Caco-2 (cell line): ENCODE measurements around the gene FERD3L. TPM values are rescaled to one million over a fixed set of nuclear protein-coding genes. Genes with fewer than 3 reads are reported as not detected.

Experiments used
- BruUV-seq: library from RNA; stranded (reverse); fragments of 400-500 nt; replicated peaks from 2 replicates; lab custom pipeline; 2021; lab: Mats Ljungman, UMichigan
- CTCF ChIA-PET: fragments of 300-600 bp; sonication (Branson Sonifier 250); formaldehyde crosslinking; loops from one replicate; lab custom pipeline; 2022; ENCODE audit warnings: antibody characterized with exemption; lab: Charles Lee
- POLR2A ChIA-PET: fragments of 300-600 bp; sonication (Branson Sonifier 250); formaldehyde crosslinking; loops from one replicate; lab custom pipeline; 2022; ENCODE audit warnings: antibody characterized with exemption; lab: Charles Lee
- DNase-seq, 2 experiments: peaks; one replicate each; pipeline versions ENCODE4 v3.0.0 to v3.0.0-alpha.2; 2020 to 2022
- H3K27me3 ChIP-seq: replicated peaks from 2 replicates; pipeline ENCODE4 v1.6.0; 2011; ENCODE audit warnings: low read length; ENCODE audit not compliant: control insufficient read depth, insufficient read depth
- H3K36me3 ChIP-seq: 2 replicates; pipeline ENCODE4 v1.5.1; 2011; ENCODE audit warnings: low read length; ENCODE audit not compliant: control insufficient read depth, insufficient read depth
- H3K4me1 ChIP-seq: fragments of 250-450 bp; sonication (Bioruptor Pico); 2 replicates; pipeline ENCODE4 v1.5.1; 2020; ENCODE audit warnings: mild to moderate bottlenecking
- H3K4me3 ChIP-seq: 2 replicates; pipeline ENCODE4 v1.5.1; 2011; ENCODE audit warnings: low read depth, mild to moderate bottlenecking, control low read depth, low read length
- H3K9me3 ChIP-seq: fragments of 250-450 bp; sonication (Bioruptor Pico); 2 replicates; pipeline ENCODE4 v1.5.1; 2020; ENCODE audit warnings: mild to moderate bottlenecking, moderate library complexity
- H3K27ac Mint-ChIP-seq: one replicate; pipeline ENCODE4 v1.8.0; 2022; ENCODE audit warnings: mixed read lengths; ENCODE audit not compliant: unreplicated experiment
- H3K27me3 Mint-ChIP-seq: one replicate; pipeline ENCODE4 v1.8.0; 2022; ENCODE audit warnings: mixed read lengths; ENCODE audit not compliant: insufficient read depth, unreplicated experiment
- H3K36me3 Mint-ChIP-seq: one replicate; pipeline ENCODE4 v1.8.0; 2022; ENCODE audit warnings: mild to moderate bottlenecking, mixed read lengths; ENCODE audit not compliant: insufficient read depth, unreplicated experiment
- H3K4me1 Mint-ChIP-seq: one replicate; pipeline ENCODE4 v1.8.0; 2022; ENCODE audit warnings: low read depth, mixed read lengths; ENCODE audit not compliant: unreplicated experiment
- H3K4me3 Mint-ChIP-seq: one replicate; pipeline ENCODE4 v1.8.0; 2022; ENCODE audit warnings: mild to moderate bottlenecking, moderate library complexity, mixed read lengths; ENCODE audit not compliant: unreplicated experiment
- H3K9me3 Mint-ChIP-seq: one replicate; pipeline ENCODE4 v1.8.0; 2022; ENCODE audit warnings: mixed read lengths; ENCODE audit not compliant: unreplicated experiment
- intact Hi-C: fragments of 100-400 bp; cut with micrococcal nuclease; formaldehyde crosslinking; loops from one replicate; pipeline ENCODE4 v1.10.0; 2022; ENCODE audit not compliant: unreplicated experiment
- total RNA-seq: library from RNA; stranded (reverse); gene quantifications from 2 replicates; pipeline ENCODE4 v1.2.3, GENCODE V29; 2022
- TF ChIP-seq, protein P1 (sequence below), 2 experiments: fragments of 200-600 bp in 1 of 2; IDR thresholded peaks; 1 replicate in 1 of 2; 2 replicates in 1 of 2; pipeline versions ENCODE4 v1.5.1 to v1.8.0; 2011 to 2022; ENCODE audit warnings: antibody characterized with exemption in 1 of 2, control low read depth in 1 of 2, inconsistent platforms in 1 of 2, low read depth in 1 of 2, low read length in 1 of 2, mild to moderate bottlenecking in 1 of 2, moderate library complexity in 1 of 2; ENCODE audit not compliant: insufficient read depth in 1 of 2, severe bottlenecking in 1 of 2, unreplicated experiment in 1 of 2

FERD3L gene
- total RNA-seq, 1 experiment from 2014 or later = not detected

DNA sequence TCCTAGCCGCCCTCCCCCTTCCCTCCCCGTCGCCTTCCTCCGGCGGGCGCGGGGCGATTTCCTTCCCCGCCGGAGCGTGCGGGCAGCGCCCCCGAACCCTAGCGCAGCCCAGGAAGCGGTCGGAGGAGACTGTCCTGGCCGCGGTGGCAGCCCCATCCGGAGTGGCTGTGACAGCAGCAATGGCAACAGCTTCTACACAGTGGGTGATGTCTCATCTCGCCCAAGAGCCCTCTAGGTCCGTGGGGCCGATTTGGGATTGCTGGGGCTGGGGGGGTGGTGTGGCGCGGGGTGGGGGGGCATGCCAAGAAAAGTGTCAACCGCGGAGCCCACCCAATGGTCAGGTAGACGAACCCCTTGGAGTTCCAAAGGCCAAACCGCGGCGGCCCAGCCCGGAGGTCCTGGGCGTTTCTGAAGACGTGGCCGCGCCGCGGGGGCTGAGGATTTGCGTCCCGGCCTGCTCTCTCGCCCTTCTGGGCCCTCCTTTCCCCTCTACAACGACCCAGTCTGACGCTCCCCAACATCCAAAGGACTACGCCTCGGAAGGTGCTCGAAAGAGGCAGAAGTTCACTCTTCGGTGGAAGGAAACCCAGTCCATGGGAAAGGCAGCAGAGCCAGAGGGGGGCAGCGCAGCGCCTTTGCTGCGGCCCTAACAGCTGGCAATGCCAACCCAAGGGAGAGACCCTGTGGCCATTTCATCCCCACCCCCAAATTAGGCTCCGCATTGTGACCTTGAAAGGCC lies 27.2 kb downstream of the FERD3L start:
- no peaks in the 10 kb centered on the region for H3K4me1 Mint-ChIP-seq
- CTCF ChIA-PET = no interaction called here
- POLR2A ChIA-PET = no interaction called here
- H3K4me3 Mint-ChIP-seq = no peak overlapping the region
- DNase-seq = peak in 1 of 2 experiments; percentile 31
- H3K4me1 ChIP-seq = no peaks in the 10 kb centered on the region; the same call in 1 of the 2 replicates
- intact Hi-C loops = no loop called here
- no TSS peak for BruUV-seq
- H3K36me3 ChIP-seq = no peaks in the 10 kb centered on the region
- H3K9me3 ChIP-seq = no peaks in the 10 kb centered on the region
- peaks cover 19% of the 10 kb centered on the region for H3K27me3 Mint-ChIP-seq
- no peak overlapping the region for H3K4me3 ChIP-seq
- H3K9me3 Mint-ChIP-seq = no peaks in the 10 kb centered on the region
- TF ChIP-seq, protein P1, sequence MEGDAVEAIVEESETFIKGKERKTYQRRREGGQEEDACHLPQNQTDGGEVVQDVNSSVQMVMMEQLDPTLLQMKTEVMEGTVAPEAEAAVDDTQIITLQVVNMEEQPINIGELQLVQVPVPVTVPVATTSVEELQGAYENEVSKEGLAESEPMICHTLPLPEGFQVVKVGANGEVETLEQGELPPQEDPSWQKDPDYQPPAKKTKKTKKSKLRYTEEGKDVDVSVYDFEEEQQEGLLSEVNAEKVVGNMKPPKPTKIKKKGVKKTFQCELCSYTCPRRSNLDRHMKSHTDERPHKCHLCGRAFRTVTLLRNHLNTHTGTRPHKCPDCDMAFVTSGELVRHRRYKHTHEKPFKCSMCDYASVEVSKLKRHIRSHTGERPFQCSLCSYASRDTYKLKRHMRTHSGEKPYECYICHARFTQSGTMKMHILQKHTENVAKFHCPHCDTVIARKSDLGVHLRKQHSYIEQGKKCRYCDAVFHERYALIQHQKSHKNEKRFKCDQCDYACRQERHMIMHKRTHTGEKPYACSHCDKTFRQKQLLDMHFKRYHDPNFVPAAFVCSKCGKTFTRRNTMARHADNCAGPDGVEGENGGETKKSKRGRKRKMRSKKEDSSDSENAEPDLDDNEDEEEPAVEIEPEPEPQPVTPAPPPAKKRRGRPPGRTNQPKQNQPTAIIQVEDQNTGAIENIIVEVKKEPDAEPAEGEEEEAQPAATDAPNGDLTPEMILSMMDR (IDR thresholded peaks at IDR 0.05; ENCODE audit: insufficient read depth in 1 of 2, low read depth in 1 of 2, low read length in 1 of 2, severe bottlenecking in 1 of 2, unreplicated experiment in 1 of 2) = no peak
- no peaks in the 10 kb centered on the region for H3K36me3 Mint-ChIP-seq
- H3K27me3 ChIP-seq = no peaks in the 10 kb centered on the region; the same call in 1 of the 2 replicates
- H3K27ac Mint-ChIP-seq = no peak overlapping the region

DNA sequence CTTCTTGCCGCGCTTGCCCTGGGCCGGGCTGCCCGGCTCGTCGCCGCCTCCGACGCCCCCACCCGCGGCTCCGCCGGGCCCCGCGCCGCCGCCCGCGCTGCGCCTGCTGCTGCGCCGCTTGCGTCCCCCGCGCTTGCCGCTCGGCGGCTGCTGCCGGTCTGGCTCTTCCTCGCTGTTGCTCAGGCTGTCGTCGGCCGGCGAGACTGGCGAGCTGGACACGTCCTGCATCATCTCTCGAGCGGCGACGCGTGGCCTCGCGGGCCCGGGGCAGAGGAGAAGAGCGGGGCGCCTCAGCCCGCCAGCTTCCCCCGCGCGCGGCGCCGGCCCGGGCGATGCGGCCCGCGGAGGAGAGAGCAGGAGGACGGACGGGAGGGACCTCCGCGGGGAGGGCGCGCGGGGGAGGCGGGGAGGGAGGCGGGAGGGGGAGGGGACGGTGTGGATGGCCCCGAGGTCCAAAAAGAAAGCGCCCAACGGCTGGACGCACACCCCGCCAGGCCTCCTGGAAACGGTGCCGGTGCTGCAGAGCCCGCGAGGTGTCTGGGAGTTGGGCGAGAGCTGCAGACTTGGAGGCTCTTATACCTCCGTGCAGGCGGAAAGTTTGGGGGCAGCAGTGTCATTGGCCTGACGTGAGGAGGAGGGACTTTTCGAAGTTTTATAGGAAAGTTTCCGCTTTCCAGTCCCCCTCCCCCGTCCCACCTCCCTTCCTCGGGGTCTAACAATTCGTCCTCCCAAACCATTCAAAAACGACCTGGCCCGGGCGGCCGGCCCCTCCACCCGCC lies 27.9 kb downstream of the FERD3L start, which contains the start of gene TWIST1:
TSS of gene TWIST1 (minus strand) at position 546 of the 779 bp plus-strand sequence. CDS start at position 231, 315 bp downstream.
- Mint-ChIP-seq H3K27ac (no peak within 1 kb of the TSS), H3K4me1 (no peaks in the 10 kb centered on the region), H3K27me3 (peaks cover 17% of the 10 kb centered on the region), H3K4me3 (peak within 1 kb of the TSS; percentile 63), H3K36me3 (no peaks in the 10 kb centered on the region), H3K9me3 (no peaks in the 10 kb centered on the region)
- Histone ChIP-seq H3K4me3 (peak within 1 kb of the TSS; percentile 24), H3K9me3 (no peaks in the 10 kb centered on the region), H3K27me3 (no peaks in the 10 kb centered on the region; the same call in 1 of the 2 replicates), H3K4me1 (no peaks in the 10 kb centered on the region; the same call in 1 of the 2 replicates), H3K36me3 (no peaks in the 10 kb centered on the region)
- peak in 1 of 2 experiments; percentile 6 for DNase-seq
- BruUV-seq = no TSS peak
- CTCF ChIA-PET = interaction anchor here (0.6 kb wide), 1 partner anchor 10 kb away, joined by 4 read pairs; no protein-coding TSS in a partner anchor
- TF ChIP-seq, protein P1 (IDR thresholded peaks at IDR 0.05; ENCODE audit: insufficient read depth in 1 of 2, low read depth in 1 of 2, low read length in 1 of 2, severe bottlenecking in 1 of 2, unreplicated experiment in 1 of 2) = no peak
- POLR2A ChIA-PET = no interaction called here
- intact Hi-C loops = no loop called here
